Dermis microvascular lymphatic vessel endothelial cell (primary cell): Measurements from ENCODE around the gene SYNE1. TPM values are rescaled to one million over a fixed set of nuclear protein-coding genes. Genes with fewer than 3 reads are reported as not detected.
"Not testable (repeated sequence)": the region's sequence is repeated elsewhere in the genome, so short reads cannot be mapped to it uniquely, and the experiment has no call there.

ENCODE experiments used
- DNase-seq, 2 donors: peaks; one replicate each; pipeline versions ENCODE4 v3.0.0 to v3.0.0-alpha.2; 2010; ENCODE audit warnings: low read depth in 2 of 2
- total RNA-seq: library from RNA; depleted of rRNA; stranded (reverse); fragments of >200 nt; gene quantifications from 2 replicates; pipeline ENCODE4 v1.2.1, GENCODE V29; 2014

Gene SYNE1
- total RNA-seq, 1 donor from 2014 or later, result 41.3 TPM

DNA sequence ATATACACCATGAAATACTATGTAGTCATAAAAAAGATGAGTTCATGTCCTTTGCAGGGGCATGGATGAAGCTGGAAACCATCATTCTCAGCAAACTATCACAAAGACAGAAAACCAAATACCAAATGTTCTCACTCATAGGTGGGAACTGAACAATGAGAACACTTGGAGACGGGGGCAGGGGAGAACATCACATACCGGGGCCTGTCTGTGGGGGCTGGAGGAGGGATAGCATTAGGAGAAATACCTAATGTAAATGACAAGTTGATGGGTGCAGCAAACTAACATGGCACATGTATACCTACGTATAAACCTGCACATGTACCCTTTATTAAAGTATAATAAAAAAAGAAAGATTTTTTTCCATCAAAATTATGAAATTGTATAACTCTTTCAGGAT lies 22.4 kb downstream of the SYNE1 start:
- DNase-seq, result not testable (repeated sequence)

DNA sequence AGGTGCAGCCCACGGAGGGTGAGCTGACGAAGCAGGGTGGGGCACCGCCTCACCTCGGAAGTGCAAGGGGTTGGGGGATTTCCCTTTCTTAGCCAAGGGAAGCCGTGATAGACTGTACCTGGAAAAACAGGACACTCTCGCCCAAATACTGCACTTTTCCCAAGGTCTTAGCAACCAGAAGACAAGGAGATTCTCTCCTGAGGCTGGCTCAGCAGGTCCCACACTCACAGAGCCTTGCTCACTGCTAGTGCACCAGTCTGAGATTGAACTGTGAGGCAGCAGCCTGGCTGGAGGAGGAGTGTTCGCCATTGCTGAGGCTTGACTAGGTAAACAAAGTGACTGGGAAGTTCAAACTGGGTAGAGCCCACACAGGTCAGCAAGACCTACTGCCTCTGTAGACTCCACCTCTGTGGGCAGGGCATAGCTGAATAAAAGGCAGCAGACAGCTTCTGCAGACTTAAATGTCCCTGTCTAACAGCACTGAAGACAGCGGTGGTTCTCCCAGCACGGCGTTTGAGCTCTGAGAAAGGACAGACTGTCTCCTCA lies 28.0 kb downstream of the SYNE1 start:
- no peak for DNase-seq

DNA sequence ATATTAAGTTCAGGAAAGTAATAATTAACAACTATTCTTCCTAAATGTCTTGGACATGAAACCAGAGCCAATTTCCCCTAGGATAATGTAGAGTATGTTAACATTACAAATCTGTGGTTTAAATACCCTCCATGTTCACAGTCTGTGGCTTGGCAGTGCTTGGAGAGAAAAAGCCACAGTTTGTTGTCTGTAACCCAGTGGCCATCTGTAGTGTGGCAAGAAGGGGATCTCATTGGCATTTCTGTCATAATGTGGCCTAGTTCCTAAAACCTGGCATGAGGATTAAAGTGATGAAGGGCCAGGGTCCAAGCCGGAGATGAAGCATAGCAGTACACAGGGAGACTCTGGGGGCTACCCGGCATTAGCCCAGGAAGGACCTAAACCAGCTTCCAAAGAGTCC lies 31.2 kb downstream of the SYNE1 start:
- no peak for DNase-seq

DNA sequence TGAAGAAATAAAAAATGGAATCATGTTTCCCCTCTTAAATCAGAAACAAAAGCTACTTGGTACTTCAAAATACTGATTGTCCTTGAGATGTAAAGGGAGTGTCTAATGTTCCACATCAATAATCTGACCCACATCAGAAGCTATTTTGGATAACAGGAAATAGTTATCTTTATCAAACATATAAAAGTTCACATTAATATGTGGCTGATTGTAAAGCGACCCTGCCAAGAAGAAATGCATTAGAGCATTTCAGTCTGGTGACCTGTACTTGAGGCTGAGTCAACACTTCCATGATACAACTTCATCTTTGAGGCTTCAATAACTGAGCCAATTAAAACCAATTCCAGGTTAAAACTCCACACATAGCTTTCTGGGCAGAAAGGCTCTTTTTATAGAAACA lies 31.8 kb downstream of the SYNE1 start:
- no peak for DNase-seq

DNA sequence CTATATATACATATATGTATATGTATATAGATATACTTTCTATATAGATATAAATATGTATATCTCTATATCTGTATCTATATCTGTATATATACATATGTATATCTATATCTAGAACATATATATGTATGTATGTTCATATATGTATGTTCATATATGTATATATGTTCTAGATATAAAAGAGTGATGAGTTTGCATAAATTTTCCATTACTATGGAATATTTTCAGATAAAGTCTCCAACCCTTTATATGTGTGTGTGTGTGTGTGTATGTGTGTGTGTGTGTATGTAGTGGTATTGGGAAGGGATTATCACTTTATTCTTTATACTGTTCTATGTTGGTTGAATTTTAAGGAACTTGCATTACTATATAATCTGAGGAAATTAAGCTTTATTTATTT lies 33.3 kb downstream of the SYNE1 start:
- DNase-seq, result no peak

DNA sequence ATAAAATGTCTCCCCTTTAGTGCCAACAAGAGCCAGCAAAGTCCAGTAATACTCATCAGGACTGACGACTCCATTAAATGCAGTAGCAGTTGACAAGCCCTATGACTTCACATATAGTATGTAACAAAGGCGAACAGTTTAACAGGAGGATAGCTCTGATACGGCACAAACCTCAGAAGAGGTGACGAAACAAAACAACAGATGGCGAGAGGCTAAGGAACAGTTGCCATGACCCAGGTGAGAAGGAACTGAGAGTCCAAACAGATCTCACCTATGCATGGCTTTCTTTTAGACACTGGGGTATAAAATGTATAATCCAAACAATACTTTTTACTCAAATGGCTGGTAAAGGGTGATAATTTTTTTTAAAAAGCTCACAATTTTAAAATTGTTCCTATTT lies 37.1 kb downstream of the SYNE1 start:
- DNase-seq, result no peak

DNA sequence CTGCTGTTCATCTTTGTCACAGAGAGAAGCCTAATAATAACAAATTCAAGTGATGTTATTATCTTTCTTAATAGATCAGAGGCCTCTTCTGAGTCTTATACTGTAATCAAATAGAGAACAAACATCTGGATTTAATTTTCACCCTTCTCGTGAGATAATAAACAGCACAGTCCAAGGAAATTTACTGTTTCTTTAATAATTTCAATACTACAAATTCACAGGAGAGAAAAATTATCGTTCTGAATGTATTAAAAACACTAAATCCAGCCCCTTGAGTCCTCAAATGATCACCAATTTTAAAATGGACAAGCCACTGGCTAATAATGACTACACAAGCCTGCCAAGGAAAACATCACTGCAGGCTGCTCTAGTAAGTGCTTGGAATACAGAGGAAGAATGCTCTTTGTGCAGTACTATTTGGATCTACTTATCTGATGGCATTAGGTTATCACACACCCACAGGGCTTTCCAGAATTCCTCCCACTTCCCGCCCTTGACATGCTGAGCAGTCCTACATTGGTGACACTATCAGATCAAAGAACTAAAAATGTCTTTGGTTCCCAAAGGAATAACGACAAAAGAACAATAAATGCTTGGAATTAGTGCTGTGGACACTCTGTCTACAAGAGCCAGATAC lies 38.1 kb downstream of the SYNE1 start:
- DNase-seq, result peak; percentile 18 to 70

DNA sequence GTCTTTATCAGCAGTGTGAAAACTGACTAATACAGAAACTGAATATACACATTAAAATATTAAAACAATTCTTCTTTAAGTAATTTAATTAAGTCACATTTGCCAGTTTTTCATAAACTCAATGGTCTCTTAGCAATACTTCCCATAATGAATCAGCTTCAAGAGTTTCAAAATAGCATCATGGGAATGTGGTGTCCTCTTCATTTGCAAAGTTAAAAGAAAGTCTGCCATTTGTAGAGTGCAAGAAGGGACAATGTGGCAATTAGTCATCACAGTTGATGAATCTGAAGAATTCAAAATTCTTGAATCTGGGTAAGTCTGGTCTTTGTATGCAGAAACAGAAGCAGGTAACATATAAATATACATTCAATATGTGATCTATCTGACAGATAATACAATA lies 38.7 kb downstream of the SYNE1 start:
- no peak for DNase-seq

DNA sequence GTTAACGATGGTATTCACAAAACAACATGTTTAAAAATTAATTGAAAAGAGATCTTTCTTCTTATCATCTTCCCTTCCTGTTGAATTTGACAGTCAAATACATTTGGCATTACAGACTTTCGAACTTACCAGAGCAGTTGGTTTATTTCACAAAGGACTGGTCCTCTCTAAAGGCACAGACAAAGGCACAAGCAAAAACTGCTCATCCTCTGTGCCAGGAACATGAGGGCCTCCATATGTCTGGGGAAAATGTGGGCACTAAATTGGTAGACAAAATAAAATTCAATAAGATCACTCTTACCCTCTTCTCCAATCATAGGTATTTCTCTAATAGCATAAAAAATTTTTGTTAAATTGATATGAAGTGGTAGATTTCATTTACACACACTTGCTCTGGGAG lies 40.4 kb downstream of the SYNE1 start:
- no peak for DNase-seq

DNA sequence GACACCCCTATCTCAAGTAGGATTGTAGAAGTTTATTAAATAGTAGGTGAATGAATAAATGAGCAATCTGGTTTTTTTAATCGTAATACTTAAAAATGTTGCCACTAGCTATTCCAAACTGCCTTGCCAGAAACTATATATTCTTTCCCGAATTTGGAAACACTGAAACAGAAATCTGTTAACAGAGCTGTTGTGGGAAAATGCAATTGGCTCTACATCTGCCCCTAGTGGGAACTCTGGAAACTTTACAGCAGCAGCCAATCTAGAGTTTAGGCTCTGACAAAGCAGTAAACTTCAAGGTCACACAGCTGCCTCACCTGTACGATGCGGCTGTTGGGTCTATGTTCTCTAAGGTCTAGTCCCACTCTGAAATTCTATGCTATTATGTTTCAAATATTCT lies 41.7 kb downstream of the SYNE1 start:
- DNase-seq, result peak; percentile 5 to 16

DNA sequence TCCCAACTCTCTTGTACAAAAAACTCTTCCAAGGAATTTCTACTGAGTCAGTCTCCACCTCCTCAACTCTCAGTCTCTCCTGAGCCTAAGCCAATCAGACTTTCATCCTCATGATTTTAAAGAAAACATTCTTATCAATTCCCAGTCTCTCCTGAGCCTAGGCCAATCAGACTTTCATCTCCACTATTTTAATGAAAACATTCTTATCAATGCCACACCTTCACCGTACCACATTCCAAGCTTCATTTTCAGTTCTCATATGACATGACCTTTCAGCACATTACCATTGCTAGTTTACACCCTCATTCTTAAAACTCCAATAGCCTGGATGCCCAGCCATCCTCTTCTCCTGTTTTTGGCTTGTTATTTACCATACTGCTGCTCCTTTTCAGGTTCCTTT lies 42.5 kb downstream of the SYNE1 start:
- no peak for DNase-seq

DNA sequence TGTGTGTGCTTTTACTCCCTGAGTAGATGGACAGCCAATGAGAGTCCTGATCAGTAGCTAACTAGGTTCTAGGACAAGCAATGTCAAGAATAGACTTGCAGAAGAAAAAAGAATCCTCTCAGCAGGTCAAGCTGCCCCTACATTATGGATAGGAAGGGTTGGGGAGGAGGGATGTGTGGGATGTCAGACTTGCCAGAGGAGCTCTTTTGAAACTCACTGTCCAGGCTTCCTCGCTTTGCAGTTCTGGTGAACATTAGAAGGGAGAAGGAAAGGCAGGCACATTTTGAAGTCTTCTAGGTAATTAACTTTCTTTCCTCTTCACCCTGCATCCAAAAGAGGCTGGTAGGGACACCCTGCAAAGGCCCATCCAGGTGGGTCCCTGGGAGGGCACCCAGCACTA lies 48.7 kb downstream of the SYNE1 start:
- no peak for DNase-seq

DNA sequence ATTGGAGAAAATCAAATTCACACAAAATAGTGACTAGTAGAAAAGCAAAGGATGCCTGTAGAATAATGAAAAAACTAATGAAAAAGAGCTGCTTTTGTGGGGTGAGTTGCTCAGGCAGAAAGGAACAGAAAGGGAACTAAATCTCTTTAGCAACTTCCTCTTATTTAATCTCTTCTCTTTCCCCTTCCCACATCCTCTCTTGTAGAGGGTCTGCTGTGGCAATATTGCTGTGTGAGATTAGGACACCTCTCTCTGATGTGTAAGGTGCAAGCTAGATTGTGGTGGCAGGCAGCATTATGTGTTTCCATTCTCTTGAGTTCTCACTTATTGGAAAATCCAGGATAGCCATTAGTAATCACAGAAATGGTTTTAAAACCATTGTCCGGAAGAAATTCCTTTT lies 49.7 kb downstream of the SYNE1 start:
- no peak for DNase-seq

DNA sequence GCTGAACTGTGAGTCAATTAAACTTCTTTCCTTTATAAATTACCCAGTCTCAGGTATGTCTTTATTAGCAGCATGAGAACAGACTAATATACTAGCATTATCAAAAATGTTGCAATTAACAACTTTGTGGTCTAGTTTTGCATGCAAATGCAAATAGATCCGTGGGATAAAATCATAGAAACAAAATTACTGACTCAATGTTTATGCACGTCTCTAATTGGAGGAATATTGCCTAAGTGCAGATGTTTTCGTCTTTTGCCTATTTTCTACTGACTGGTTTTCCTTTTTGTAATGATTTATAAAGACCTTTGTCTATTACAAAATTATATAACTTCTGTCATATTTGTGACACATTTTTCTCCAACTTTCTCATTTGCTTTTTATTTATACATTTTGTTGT lies 51.9 kb downstream of the SYNE1 start:
- no peak for DNase-seq

DNA sequence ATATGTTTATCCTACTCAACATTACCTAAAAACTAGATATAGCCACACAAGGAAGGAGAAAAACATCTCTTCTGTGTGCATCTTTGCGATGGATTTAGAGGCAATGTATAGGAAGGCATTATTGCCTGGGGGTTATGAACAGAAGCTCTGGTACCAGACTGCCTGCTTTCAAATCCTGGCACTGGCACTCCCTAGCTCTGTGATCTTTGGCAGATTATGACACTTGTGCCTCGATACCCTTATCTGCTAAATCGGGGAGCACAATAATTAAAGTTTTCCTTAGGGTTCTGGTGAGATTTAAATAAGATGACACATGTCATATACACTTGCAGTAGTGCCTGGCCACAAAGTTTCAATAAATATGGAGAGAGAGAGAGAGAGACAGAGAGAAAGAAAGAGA lies 53.3 kb downstream of the SYNE1 start:
- DNase-seq, result no peak

DNA sequence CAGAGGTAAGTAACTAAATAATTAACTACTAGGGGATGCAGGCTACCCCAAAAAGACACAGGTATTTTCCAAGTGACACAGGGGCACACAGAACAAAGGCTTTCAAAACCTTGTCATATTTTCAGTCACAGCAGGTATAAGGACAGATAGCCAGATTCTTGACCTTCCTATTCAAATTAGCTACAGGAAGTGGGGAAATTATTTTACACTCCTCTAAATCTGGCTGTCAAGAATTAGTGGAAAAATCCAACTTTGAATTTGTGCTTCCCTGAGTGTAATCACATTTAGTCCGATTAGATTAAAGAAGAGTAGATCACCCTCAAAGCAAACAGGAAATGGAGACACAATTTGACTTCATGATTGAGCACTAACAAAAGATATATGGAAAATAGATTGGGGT lies 60.6 kb downstream of the SYNE1 start:
- DNase-seq, result no peak

DNA sequence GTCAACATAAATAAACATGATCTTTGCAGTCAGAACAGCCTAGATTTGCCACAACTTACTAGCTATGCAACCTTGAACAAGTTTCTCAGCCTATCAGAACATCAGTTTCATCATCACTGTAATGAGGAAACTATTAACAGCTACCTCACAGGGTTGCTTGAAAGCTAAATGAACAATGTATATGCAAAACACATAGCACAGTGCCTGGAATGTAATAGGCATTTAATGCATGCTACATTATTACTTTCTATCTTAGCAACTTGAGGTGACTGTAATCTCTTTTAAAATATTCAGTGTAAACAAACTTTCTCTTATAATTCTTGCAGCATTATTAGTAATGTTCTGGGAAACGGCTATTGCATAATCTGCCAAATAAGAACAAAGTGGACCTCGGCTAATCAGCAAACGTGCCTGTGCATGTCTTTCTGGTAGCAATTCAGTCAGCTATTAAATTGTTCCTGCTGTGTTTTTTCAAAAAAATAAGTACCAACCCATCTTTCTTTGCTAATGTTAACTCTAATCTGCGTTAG lies 61.5 kb downstream of the SYNE1 start:
- DNase-seq, result no peak

DNA sequence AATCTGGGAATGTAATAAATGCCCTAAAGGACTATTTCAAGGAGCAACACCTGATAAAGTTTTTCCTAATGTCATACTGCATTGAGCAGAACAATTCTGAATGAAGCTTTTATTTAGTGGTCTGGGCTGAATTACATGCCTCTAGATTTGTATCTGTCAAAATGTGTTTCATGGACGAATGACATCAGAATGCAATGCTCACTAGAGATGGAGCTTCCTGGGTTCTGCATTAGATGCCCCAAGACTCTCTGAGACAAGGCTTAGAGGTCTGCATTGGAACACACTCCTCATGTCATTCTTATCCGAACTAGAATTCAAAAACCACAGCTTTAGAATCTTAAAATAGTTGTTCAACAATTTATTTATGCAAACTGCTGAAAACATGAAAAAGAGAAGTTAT lies 62.0 kb downstream of the SYNE1 start:
- no peak for DNase-seq

DNA sequence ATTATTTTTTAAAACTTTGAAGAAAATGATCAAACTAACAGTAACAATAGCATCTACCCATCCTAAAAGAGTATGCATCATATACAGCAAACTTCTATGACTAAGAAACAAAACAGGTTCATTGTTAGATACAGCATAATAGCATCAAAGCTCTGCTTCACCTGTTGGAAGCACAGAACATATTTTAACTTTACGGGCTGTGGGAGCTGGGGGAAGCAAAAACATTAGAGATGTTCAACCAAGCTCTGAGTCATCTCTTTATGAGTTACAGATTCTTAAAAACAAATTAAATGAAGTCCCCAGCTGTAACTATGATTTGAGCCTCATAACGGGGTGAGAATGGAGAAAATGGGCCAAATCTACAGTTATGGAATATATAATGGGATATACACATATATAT lies 63.4 kb downstream of the SYNE1 start:
- no peak for DNase-seq

DNA sequence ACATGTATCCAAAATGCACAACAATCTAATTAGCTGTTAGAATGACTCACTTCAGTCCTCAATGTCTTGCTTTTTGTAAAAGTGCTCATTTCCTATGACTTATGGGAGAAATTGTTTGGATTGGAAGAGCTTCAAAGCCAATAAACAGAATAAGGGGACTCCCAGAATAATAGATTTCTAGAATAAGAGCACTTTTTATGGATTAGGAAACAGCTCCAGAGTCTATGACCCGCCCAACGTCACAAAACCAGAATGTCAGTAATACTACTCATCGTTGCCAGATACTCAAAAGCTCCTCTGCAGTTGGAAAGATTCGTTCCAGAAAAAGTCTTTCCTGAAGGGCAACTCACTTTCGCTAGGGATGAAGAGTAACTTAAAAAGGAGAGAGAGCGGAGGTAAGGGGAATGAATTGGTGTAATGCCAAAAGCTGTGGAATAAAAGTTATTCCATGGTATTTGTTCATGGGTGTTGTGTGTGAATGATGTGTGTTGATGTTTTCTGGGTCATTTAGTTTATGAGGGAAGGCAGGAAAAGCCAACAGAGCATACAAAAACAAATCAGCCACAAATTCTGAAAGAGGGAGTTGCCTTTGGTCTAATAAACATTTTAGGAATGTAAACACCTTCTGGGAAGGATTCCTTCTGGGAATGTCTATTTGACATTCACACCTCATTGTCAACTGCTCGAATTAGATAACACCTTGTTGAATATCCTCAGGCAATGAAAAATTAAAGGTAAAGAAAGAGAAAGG lies 64.6 kb downstream of the SYNE1 start:
- peak in 1 of 2 donors; percentile 38 for DNase-seq

DNA sequence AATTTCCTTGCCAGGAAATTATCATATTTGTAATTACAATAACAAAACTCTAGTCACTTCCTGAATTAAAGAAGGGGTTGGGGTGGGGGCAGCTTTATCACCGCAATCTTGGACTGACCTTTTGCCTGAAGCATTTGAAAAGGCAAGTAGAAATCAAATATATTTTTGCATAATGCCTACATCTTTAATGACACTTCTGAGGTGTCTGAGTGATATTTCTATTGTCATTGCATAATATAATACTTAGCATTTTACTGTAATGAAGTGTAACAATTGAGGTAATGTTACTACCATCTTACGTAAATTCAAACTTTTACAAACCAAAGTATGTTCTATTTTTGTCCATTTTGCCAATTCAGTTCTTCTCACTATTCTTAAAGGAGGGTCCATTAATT lies 65.2 kb downstream of the SYNE1 start:
- peak in 1 of 2 donors; percentile 11 for DNase-seq

DNA sequence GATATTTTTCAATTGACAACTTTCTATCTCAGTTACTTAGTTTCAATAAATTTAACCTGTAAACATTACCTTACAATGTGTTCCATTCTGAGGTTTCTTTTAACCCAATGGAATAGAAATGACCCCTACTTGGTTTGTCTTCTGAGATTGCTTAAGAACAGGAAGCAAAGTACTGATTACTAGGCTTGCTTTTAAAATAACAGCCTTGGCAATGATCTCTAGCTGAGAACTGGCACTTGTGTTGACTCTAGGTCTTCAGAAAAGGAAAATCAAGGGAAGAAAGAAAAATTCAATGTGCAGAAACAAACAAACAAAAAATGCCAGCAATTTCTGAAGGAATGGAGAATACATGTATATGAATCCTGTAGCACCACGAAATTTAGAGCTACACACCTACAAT lies 66.1 kb downstream of the SYNE1 start:
- DNase-seq, result peak in 1 of 2 donors; percentile 25
